ENCODE data around the gene SAFB2.

DNA sequence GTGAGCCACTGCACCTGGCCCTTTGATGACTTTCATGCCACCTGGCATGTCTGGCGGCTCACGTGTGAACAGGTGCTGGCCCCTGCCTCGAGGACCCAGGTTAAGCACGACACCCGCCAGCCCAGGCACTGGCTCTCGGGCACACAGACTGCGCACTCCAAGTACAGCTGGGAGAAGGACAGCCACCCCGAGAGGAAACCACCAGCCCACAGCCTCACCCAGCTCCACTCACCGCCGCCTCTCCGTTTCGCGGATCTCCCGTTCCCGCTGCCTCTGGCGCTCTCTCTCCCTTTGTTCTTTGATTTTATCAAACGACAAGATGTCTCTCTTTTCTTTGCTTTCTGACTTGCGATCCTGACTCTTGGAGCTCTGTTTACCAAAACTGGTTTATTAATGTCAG is 27.4 kb downstream of the SAFB2 start:
- TF ChIP-seq POLR2A (IDR thresholded peaks at IDR 0.05) = no peak
- TF ChIP-seq, protein P1, sequence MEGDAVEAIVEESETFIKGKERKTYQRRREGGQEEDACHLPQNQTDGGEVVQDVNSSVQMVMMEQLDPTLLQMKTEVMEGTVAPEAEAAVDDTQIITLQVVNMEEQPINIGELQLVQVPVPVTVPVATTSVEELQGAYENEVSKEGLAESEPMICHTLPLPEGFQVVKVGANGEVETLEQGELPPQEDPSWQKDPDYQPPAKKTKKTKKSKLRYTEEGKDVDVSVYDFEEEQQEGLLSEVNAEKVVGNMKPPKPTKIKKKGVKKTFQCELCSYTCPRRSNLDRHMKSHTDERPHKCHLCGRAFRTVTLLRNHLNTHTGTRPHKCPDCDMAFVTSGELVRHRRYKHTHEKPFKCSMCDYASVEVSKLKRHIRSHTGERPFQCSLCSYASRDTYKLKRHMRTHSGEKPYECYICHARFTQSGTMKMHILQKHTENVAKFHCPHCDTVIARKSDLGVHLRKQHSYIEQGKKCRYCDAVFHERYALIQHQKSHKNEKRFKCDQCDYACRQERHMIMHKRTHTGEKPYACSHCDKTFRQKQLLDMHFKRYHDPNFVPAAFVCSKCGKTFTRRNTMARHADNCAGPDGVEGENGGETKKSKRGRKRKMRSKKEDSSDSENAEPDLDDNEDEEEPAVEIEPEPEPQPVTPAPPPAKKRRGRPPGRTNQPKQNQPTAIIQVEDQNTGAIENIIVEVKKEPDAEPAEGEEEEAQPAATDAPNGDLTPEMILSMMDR (IDR thresholded peaks at IDR 0.05) = no peak

Data from uterus (tissue), 2 donors.